Measurements from ENCODE around the gene KIZ. TPM values are rescaled to one million over a fixed set of nuclear protein-coding genes. Genes with fewer than 3 reads are reported as not detected.

Gene KIZ
- total RNA-seq, 2 donors from 2014 or later, result 6.3 to 17.1 TPM

DNA sequence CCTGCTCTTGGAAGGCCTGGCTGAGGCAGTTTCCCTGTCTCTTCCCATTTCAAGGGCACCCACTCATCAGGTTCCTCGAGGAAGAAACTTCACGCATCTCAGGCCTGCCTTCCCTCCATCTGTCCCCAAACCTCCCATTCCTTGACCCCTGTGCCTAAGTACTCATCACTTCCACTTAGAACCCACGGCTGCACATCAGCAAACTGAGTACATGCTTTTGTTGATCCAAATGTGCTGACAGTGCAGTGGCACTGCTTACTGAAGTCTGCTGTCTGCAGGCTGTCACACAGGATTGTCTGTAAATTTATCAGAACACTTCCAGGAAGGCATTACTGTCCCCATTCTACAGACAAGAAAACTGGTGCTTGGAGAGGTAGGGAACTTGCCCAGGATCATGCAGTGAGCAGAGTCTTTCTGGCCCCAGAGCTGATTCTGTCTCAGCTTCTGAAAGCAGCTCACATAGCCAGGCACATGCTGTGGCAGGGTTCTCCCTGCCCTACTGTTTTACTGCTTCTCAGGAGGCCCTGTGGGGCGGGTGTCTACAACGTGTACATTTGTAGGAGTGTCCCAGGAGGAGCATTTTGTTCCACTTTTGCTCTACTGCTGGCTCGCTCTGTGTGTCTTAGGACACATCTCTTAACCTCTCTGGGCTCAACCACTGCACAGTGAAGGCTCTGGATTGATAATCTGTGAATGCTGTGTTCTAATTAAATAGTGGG is 113.1 kb downstream of the KIZ start:
- TF ChIP-seq, protein P1, sequence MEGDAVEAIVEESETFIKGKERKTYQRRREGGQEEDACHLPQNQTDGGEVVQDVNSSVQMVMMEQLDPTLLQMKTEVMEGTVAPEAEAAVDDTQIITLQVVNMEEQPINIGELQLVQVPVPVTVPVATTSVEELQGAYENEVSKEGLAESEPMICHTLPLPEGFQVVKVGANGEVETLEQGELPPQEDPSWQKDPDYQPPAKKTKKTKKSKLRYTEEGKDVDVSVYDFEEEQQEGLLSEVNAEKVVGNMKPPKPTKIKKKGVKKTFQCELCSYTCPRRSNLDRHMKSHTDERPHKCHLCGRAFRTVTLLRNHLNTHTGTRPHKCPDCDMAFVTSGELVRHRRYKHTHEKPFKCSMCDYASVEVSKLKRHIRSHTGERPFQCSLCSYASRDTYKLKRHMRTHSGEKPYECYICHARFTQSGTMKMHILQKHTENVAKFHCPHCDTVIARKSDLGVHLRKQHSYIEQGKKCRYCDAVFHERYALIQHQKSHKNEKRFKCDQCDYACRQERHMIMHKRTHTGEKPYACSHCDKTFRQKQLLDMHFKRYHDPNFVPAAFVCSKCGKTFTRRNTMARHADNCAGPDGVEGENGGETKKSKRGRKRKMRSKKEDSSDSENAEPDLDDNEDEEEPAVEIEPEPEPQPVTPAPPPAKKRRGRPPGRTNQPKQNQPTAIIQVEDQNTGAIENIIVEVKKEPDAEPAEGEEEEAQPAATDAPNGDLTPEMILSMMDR (IDR thresholded peaks at IDR 0.05), result no peak
- Histone ChIP-seq H3K4me3 (no peak overlapping the region), H3K4me1 (no peaks in the 10 kb centered on the region), H3K9ac (ENCODE audit: low read depth in 2 of 2, low read length in 2 of 2) (no peak overlapping the region), H3K36me3 (no peaks in the 10 kb centered on the region), H3K27me3 (no peaks in the 10 kb centered on the region), H3K9me3 (no peaks in the 10 kb centered on the region), H3K27ac (no peak overlapping the region)
- intact Hi-C loops (cut with DNase I), result loop anchor here (5.0 kb wide), 1 partner anchor 377 kb away; no protein-coding TSS in a partner anchor
- DNase-seq, result no peak

DNA sequence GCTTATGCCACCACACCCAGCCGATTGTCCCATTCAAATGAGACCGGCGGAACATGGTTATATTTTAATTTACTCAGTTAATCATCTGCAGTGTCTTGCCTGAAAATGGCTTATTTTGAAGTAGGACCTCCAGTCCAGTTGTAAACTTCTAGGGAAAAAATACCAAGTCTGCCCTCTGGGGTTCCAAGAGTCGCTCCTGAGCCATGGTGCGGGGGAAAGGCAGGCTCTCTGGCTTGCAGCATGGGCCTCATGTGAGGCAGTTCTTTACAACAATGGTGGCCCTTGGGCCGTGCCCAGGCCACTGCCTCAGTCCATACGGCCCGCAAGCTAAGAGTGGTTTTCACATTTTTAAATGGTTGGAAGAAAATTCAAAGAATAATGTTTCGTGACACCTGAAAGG is 114.5 kb downstream of the KIZ start:
- DNase-seq, result no peak
- H3K27me3 ChIP-seq, result no peaks in the 10 kb centered on the region
- no peaks in the 10 kb centered on the region for H3K36me3 ChIP-seq
- no peaks in the 10 kb centered on the region for H3K9me3 ChIP-seq
- H3K4me1 ChIP-seq, result no peaks in the 10 kb centered on the region
- intact Hi-C loops (cut with DNase I), result no loop called here
- no peak overlapping the region for H3K9ac ChIP-seq (ENCODE audit: low read depth in 2 of 2, low read length in 2 of 2)
- TF ChIP-seq, protein P1 (IDR thresholded peaks at IDR 0.05), result no peak
- H3K4me3 ChIP-seq, result no peak overlapping the region
- H3K27ac ChIP-seq, result no peak overlapping the region

DNA sequence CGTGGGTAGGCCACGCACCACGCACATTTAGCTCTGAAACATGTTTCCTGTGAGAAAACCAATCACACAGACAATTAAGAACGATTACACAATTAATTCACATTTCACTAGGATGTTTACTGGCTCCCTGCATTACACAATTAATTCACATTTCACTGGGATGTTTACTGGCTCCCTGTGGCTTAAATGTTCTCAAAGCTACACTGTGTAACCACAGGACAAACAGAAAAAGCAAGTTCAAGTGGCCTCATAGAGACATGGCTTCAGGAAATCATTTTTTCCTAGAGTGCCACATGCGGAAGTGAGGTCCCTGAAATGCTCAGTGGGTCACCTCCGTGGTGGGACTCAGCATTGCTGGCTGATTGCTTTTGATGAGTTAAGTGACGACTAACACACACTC is 115.5 kb downstream of the KIZ start:
- Histone ChIP-seq H3K4me1 (no peaks in the 10 kb centered on the region), H3K4me3 (no peak overlapping the region), H3K27ac (no peak overlapping the region), H3K9me3 (no peaks in the 10 kb centered on the region), H3K27me3 (no peaks in the 10 kb centered on the region), H3K36me3 (no peaks in the 10 kb centered on the region), H3K9ac (ENCODE audit: low read depth in 2 of 2, low read length in 2 of 2) (no peak overlapping the region)
- TF ChIP-seq, protein P1 (IDR thresholded peaks at IDR 0.05), result no peak
- intact Hi-C loops (cut with DNase I), result no loop called here
- no peak for DNase-seq

DNA sequence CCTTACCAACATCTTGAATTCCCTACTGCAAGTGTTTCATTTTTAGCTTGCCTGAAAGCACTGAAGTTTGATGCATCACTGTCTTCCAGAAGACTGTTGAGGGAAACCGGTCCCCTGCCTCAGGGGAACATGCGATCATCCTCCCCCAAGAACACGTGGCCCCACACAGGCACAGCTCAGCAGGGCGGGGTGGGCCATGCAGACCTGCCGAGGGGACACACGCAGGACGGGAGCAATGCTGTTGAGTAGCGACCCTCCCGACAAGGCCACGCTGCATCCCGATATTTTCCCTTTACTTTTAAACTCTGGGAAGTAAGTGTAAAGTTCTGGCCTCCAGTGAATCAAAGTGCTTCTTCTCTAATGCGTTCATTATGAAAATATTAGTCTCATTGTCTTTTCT is 117.9 kb downstream of the KIZ start:
- no peak overlapping the region for H3K4me3 ChIP-seq
- DNase-seq, result no peak
- no peak overlapping the region for H3K27ac ChIP-seq
- no peak overlapping the region for H3K9ac ChIP-seq (ENCODE audit: low read depth in 2 of 2, low read length in 2 of 2)
- intact Hi-C loops (cut with DNase I), result no loop called here
- no peaks in the 10 kb centered on the region for H3K4me1 ChIP-seq
- TF ChIP-seq, protein P1 (IDR thresholded peaks at IDR 0.05), result no peak
- no peaks in the 10 kb centered on the region for H3K36me3 ChIP-seq
- no peaks in the 10 kb centered on the region for H3K9me3 ChIP-seq
- H3K27me3 ChIP-seq, result no peaks in the 10 kb centered on the region

DNA sequence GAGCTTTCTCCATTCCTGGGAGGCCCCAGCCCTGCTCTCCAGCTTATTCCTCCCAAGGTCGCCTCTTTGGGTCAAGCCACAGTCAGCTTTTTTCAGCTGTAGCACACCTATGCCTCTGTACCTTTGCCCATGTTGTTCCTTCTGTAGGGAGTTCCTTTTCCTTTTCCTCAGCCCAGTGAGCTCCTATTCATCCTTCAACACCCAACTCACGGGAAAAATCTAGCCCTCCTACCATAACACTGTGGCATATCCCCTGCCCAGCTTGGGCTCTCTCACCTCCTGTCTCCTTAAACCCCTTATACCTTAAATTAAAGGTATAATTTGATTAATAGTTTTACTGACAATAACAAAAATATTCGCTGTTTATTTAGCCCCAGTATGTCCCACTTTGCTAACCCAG is 118.9 kb downstream of the KIZ start:
- Histone ChIP-seq H3K4me1 (no peaks in the 10 kb centered on the region), H3K27me3 (no peaks in the 10 kb centered on the region), H3K36me3 (no peaks in the 10 kb centered on the region), H3K9ac (ENCODE audit: low read depth in 2 of 2, low read length in 2 of 2) (no peak overlapping the region), H3K4me3 (no peak overlapping the region), H3K9me3 (no peaks in the 10 kb centered on the region), H3K27ac (no peak overlapping the region)
- DNase-seq, result no peak
- TF ChIP-seq, protein P1 (IDR thresholded peaks at IDR 0.05), result no peak
- intact Hi-C loops (cut with DNase I), result no loop called here
